HG03139 (cell line): ENCODE data around the gene S100A10.

Experiments
- ATAC-seq: cut with Tn5 transposase; IDR thresholded peaks from one replicate; pipeline ENCODE4 v1.9.1; 2021; ENCODE audit not compliant: unreplicated experiment

Gene S100A10, protein sequence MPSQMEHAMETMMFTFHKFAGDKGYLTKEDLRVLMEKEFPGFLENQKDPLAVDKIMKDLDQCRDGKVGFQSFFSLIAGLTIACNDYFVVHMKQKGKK

GRCh38 chr1:151993734-151994496 is at the start of gene S100A10:
Gene S100A10, minus strand, starts transcription at chr1:151993859. Its CDS starts 7,629 bp downstream, at chr1:151986230.
- ATAC-seq: no peak

GRCh38 chr1:152042030-152042429 is 48.4 kb upstream of the S100A10 start:
- no peak for ATAC-seq

- no peak for ATAC-seq
These were observed 46.2 kb upstream of the S100A10 start for GRCh38 chr1:152039886-152040285.

DNA sequence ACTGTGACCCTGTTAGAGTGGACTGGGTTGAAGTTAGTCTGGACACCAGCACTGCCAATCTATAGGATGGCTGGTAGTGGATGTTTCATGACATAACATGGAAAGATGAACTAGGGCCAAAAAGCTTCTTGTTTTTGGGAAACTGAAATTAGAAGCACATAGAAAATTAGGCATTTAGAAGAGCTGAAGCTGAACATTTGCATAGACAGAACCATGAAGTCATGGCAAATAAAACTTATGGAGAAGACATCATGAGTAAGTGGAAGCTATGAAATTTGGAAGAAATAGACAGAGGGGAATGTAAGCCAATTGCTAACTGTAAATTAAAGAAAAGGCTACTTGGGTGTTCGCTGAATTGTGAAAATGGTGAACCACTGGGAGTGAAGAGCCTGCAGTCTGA is 45.8 kb upstream of the S100A10 start:
- no peak for ATAC-seq

- ATAC-seq: no peak
These were observed 45.2 kb upstream of the S100A10 start for GRCh38 chr1:152038871-152039270.

- ATAC-seq: peak; percentile 39
These were observed 42.9 kb upstream of the S100A10 start, which contains the start of gene S100A11 for GRCh38 chr1:152036267-152037216. Gene S100A11, minus strand, starts transcription at chr1:152037004. Its CDS starts 89 bp downstream, at chr1:152036915.

- no peak for ATAC-seq
These were observed 42.0 kb upstream of the S100A10 start for GRCh38 chr1:152035539-152036266.

GRCh38 chr1:152034654-152035538 is 41.2 kb upstream of the S100A10 start:
- ATAC-seq: no peak

- ATAC-seq: no peak
These were observed 40.6 kb upstream of the S100A10 start for GRCh38 chr1:152034324-152034653.

- ATAC-seq: no peak
These were observed 36.2 kb upstream of the S100A10 start for GRCh38 chr1:152029929-152030211.

DNA sequence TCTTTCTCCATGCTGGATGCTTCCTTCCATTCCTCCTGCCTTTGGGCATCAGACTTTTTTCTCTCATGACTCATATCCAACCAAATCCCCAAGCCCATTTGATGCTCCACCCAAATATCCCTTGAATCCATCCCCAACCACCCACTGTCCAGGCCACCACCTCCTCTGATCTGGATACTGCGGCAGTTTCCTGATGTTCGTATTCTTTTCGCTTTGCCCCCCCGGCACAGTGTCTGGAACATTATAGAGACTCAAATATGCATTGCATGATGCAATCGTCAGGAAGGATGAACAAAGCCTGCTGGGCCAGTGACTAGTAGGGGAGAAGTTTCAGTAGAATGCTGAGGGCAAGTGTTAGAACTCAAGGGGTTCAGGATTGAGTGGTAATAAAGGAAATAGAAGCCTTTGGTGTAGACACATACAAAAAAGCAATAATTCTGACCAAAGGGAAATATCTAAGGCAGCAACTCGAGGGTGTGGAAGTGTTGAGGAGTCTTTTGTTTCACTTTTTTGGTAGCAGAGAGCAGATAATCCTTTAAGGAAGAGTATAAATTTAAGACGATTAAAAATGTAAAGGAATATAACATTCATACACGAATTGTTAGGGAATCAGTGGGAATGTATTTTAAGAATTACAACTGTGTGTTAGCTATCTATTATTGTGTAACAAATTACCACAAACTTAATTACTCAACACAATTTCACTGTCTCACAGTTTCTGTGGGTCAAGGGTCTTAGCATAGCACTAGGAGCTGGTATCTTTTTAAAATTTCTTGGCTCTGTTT is 35.7 kb upstream of the S100A10 start:
- ATAC-seq: no peak

DNA sequence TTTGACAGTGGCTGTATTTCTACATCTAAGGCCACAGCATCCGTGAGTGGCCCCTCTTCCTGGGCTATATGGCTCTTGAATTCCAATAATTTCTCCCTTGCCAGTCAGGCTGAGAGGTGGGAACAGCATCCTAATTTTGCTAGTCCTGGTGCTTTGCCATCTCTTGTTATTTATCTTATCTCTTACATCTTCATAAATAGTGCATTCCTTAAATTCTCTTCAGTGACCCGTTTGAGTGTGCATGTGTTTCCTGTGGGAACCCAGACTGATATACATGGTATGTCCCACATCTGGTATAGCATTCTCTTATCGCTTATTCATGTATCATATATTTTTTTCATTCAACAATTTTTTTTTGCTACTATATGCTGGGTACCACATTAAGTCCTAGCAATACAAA is 33.2 kb upstream of the S100A10 start:
- ATAC-seq: no peak

GRCh38 chr1:152024223-152024622 is 30.6 kb upstream of the S100A10 start:
- no peak for ATAC-seq

DNA sequence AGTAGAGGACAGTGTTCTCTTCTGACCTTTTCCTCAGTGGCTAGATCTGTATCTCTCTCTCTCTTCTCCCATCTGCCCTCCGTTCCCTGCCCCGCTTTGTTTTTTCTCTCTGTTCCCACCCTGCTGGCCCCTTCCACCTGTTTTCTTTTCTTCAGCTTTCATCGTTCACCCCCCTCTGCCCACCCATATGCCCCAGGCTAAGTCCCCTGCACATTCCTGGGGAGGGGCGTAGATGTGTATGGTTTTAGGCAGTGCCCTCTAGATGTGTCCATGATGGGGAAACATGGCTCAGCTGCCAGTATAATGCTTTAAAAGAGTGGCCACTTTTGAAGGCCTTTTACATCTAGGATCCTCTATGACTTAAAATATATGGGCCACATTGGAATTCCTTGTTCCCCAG is 29.6 kb upstream of the S100A10 start:
- ATAC-seq: no peak

DNA sequence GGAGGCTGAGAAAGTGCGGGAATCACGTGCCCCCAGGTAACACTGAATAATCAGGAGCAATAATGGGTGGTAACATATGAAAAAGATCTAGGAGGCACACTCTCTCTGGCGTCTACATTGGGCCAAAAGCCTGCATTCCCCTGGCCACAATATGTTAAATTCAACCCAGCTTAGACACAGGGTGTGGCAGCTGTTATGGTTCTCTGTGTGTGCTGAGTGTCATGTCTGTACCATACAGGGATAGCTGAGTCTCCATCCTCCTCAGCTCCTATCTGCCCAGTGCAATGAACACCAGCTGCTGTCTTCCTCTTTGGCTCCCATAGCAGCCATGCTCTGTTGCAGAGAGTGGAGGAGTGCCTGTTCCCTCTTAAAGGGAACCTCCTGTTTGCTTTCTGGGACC is 28.8 kb upstream of the S100A10 start:
- no peak for ATAC-seq

DNA sequence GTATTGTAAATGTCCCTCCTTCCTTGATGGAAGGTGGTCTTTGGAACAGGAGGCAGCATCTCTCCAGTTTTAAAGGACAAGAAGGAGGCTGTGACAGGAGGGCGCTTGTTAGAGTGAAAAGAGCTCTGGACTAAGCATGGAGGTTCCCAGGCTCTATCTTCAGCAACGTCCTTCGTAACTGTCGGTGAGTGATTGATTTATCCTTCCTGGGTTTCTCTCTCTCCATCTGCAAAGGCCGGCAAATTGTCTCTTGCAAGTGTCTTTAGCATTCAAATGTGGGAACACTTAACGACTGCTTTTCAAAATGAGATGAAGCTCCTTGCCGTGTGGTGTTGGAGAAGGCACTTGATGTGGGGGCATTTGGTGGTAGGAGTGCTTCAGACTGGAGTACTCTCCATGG is 27.9 kb upstream of the S100A10 start:
- ATAC-seq: no peak

DNA sequence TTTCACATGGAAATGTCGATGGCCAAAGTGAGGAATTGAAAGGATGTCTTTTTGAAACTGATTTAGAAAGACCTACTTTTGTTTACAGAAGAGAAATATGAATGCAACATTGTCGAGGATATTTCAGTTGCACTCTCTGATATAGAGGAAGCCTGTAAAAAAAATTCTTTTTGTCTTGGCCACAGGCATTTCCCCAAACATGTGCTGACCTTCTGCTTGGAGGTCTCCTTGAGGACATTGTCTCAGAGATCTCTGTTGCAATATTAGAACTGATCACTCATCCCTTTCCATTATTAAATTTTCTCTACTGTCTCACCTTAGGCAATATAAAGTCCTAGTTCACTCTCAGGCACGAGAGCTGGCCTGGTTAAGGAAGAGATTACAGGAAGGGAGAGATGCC is 27.2 kb upstream of the S100A10 start:
- no peak for ATAC-seq

DNA sequence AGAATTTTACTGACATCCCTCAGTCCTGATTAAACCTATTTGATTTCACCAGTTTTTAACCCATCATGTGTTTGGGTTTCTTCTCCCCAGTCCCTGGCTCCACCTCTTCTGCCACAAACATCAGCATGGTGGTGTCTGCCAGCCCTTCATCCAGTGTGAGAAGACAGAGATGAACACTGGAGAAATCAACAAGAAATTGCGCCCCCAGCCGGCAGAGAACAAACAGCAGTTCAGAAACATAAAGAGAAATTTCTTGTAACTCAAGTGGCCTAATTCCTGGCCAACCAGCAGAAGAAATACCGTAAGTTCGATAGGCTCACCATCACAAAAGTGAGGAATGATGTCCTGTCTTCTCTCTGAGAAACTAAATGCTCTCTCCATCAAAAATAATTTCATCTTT is 24.9 kb upstream of the S100A10 start:
- ATAC-seq: no peak

- ATAC-seq: no peak
These were observed 22.1 kb upstream of the S100A10 start for GRCh38 chr1:152015766-152016165.

GRCh38 chr1:152014943-152015342 is 21.3 kb upstream of the S100A10 start:
- ATAC-seq: no peak
